H1 (cell line): ENCODE measurements around the gene BSND. TPM values are rescaled to one million over a fixed set of nuclear protein-coding genes. Genes with fewer than 3 reads are reported as not detected.

Experiments
- BCL11A ChIP-seq, 2 experiments: IDR thresholded peaks; one replicate each; pipeline ENCODE4 v1.6.1; 2011; ENCODE audit warnings: low read depth in 2 of 2, low read length in 2 of 2, mild to moderate bottlenecking in 2 of 2
- CHD7 ChIP-seq: fragments of 300-600 bp; sonication (generic); IDR thresholded peaks from 2 replicates; pipeline ENCODE4 v1.7.1; 2012; ENCODE audit warnings: low read length, moderate library complexity, mild to moderate bottlenecking, inconsistent platforms; ENCODE audit not compliant: insufficient replicate concordance
- JUND ChIP-seq: IDR thresholded peaks from 2 replicates; pipeline ENCODE4 v1.6.1; 2011; ENCODE audit warnings: mild to moderate bottlenecking, improper control_type of control experiment, low read length
- NANOG ChIP-seq: IDR thresholded peaks from 2 replicates; pipeline ENCODE4 v1.6.1; 2011; ENCODE audit warnings: low read length, low read depth, mild to moderate bottlenecking, inconsistent platforms; ENCODE audit not compliant: insufficient read depth, poor library complexity, severe bottlenecking
- POLR2A ChIP-seq, 2 experiments: IDR thresholded peaks; 1 replicate in 1 of 2; 2 replicates in 1 of 2; pipeline ENCODE4 v1.6.1; 2011; ENCODE audit warnings: low read depth in 2 of 2, low read length in 2 of 2, mild to moderate bottlenecking in 2 of 2; ENCODE audit errors: control extremely low read depth in 1 of 2
- POU5F1 ChIP-seq: IDR thresholded peaks from 2 replicates; pipeline ENCODE4 v1.6.1; 2011; ENCODE audit warnings: low read depth, mild to moderate bottlenecking, low read length, moderate library complexity
- RAD21 ChIP-seq, 2 experiments: IDR thresholded peaks in 1 of 2; conservative IDR thresholded peaks in 1 of 2; 2 replicates each; pipeline ENCODE4 v1.6.1; 2011; ENCODE audit warnings: low read depth in 2 of 2, low read length in 2 of 2, improper control_type of control experiment in 1 of 2, inconsistent platforms in 1 of 2, mild to moderate bottlenecking in 1 of 2, moderate library complexity in 1 of 2
- SAP30 ChIP-seq: fragments of 300-600 bp; sonication (generic); IDR thresholded peaks from 2 replicates; pipeline ENCODE4 v1.7.1; 2012; ENCODE audit warnings: low read length, moderate library complexity, mild to moderate bottlenecking, inconsistent platforms; ENCODE audit not compliant: insufficient read depth, insufficient replicate concordance
- SIN3A ChIP-seq, 2 experiments: IDR thresholded peaks in 1 of 2; conservative IDR thresholded peaks in 1 of 2; 2 replicates each; pipeline ENCODE4 v1.6.1; 2011 to 2012; ENCODE audit warnings: low read length in 2 of 2, improper control_type of control experiment in 1 of 2, low read depth in 1 of 2, mild to moderate bottlenecking in 1 of 2
- SIRT6 ChIP-seq: IDR thresholded peaks from one replicate; pipeline ENCODE4 v1.7.1; 2012; ENCODE audit warnings: low read length, inconsistent platforms
- TAF7 ChIP-seq: optimal IDR thresholded peaks from 2 replicates; pipeline ENCODE3; 2011; ENCODE audit warnings: low read depth, mild to moderate bottlenecking, inconsistent platforms, low read length, moderate library complexity, borderline replicate concordance
- polyA plus RNA-seq, 7 experiments: library from polyadenylated mRNA; depleted of rRNA in 3 of 7; stranded (reverse) in 5 of 7; unstranded in 2 of 7; fragments of >200 nt in 5 of 7; fragments of 200-250 nt in 2 of 7; gene quantifications; 1 replicate in 5 of 7; 2 replicates in 1 of 7; 4 replicates in 1 of 7; pipeline versions ENCODE4 v1.2.1 to v1.2.3, GENCODE V29; 2011 to 2013; ENCODE audit warnings: missing spikeins in 2 of 7, mixed read lengths in 2 of 7
- total RNA-seq: library from RNA; stranded (reverse); fragmentation: NEBNext Ultra II Directional; extraction: Animal tissue kit (Norgen Biotek cat#: 25700); gene quantifications from 2 replicates; pipeline ENCODE4 v1.2.1, GENCODE V29; 2021

BSND gene
- total and polyA plus RNA-seq, 2 of the 8 experiments (the other 6 are each of a cell fraction or from before 2014, with no cell fraction given): 0.43 to 0.68 TPM

GRCh38 chr1:55050283-55050682, 51.5 kb downstream of the BSND start (continued):
- TF ChIP-seq CHD7 (no peak), POU5F1 (no peak), BCL11A (IDR thresholded peaks at IDR 0.05; ENCODE audit: low read depth in 2 of 2, low read length in 2 of 2) (no peak), TAF7 (no peak), SIN3A (conservative IDR thresholded peaks at IDR 0.05 in 1 of 2, IDR thresholded peaks at IDR 0.05 in 1 of 2; ENCODE audit: low read depth in 1 of 2, low read length in 2 of 2) (no peak), POLR2A (IDR thresholded peaks at IDR 0.05; ENCODE audit: control extremely low read depth in 1 of 2, low read depth in 2 of 2, low read length in 2 of 2) (no peak), NANOG (no peak), SIRT6 (no peak), RAD21 (IDR thresholded peaks at IDR 0.05 in 1 of 2, conservative IDR thresholded peaks at IDR 0.05 in 1 of 2; ENCODE audit: low read depth in 2 of 2, low read length in 2 of 2) (no peak), JUND (no peak), SAP30 (no peak)
